Limb (tissue), 2 donors: ENCODE data around the gene KIFBP.

Experiments
- DNase-seq, 2 donors: peaks; one replicate each; pipeline ENCODE4 v3.0.0-alpha.2; 2016; ENCODE audit errors: extremely low spot score in 2 of 2

Gene KIFBP

GRCh38 chr10:69051303-69051702, 62.7 kb downstream of the KIFBP start:
- no peak for DNase-seq

GRCh38 chr10:69051710-69052487, 63.3 kb downstream of the KIFBP start:
- no peak for DNase-seq

- DNase-seq: no peak
Measured at GRCh38 chr10:69052736-69053135, 64.1 kb downstream of the KIFBP start.

- DNase-seq: no peak
Measured at GRCh38 chr10:69055241-69055640, 66.6 kb downstream of the KIFBP start.

- DNase-seq: no peak
Measured at GRCh38 chr10:69056129-69056528, 67.5 kb downstream of the KIFBP start.

- DNase-seq: no peak
Measured at GRCh38 chr10:69056536-69057260, 68.1 kb downstream of the KIFBP start.

GRCh38 chr10:69057261-69057950, 68.8 kb downstream of the KIFBP start:
- no peak for DNase-seq

- no peak for DNase-seq
Measured at GRCh38 chr10:69057951-69058297, 69.3 kb downstream of the KIFBP start.

GRCh38 chr10:69060127-69060798, 71.7 kb downstream of the KIFBP start:
- no peak for DNase-seq

GRCh38 chr10:69061305-69062161, 72.9 kb downstream of the KIFBP start:
- peak in 1 of 2 donors; percentile 14 for DNase-seq

- no peak for DNase-seq
Measured at GRCh38 chr10:69062901-69063300, 74.3 kb downstream of the KIFBP start.

GRCh38 chr10:69064762-69065328, 76.2 kb downstream of the KIFBP start:
- no peak for DNase-seq

- DNase-seq: no peak
Measured at GRCh38 chr10:69065406-69066361, 77.1 kb downstream of the KIFBP start.
